H9 (cell line): ENCODE data around the gene LCNL1. TPM values are rescaled to one million over a fixed set of nuclear protein-coding genes. Genes with fewer than 3 reads are reported as not detected.

Experiments
- DNase-seq: peaks from one replicate; pipeline ENCODE4 v3.0.0-alpha.2; 2017
- H2AFZ ChIP-seq: one replicate; pipeline ENCODE4 v1.6.1; 2013; ENCODE audit warnings: mild to moderate bottlenecking, low read length, control low read depth, moderate library complexity
- H2AK5ac ChIP-seq: 2 replicates; pipeline ENCODE4 v1.6.1; 2013; ENCODE audit warnings: low read length, control low read depth, mixed read lengths; ENCODE audit not compliant: insufficient read length
- H2BK120ac ChIP-seq: one replicate; pipeline ENCODE4 v1.6.1; 2013; ENCODE audit warnings: low read depth, mild to moderate bottlenecking, low read length, control low read depth, inconsistent platforms; ENCODE audit not compliant: poor library complexity, severe bottlenecking
- H2BK12ac ChIP-seq: 2 replicates; pipeline ENCODE4 v1.6.1; 2013; ENCODE audit warnings: low read length, control low read depth, mixed read lengths, low read depth; ENCODE audit not compliant: insufficient read length
- H2BK15ac ChIP-seq: 2 replicates; pipeline ENCODE4 v1.6.1; 2013; ENCODE audit warnings: low read depth, low read length, control low read depth
- H2BK20ac ChIP-seq: one replicate; pipeline ENCODE4 v1.6.1; 2013; ENCODE audit warnings: low read depth, mild to moderate bottlenecking, low read length, control low read depth, inconsistent platforms; ENCODE audit not compliant: poor library complexity, severe bottlenecking
- H2BK5ac ChIP-seq: 2 replicates; pipeline ENCODE4 v1.6.1; 2013; ENCODE audit warnings: low read length, control low read depth, mixed read lengths; ENCODE audit not compliant: insufficient read length
- H3K14ac ChIP-seq: 2 replicates; pipeline ENCODE4 v1.6.1; 2013; ENCODE audit warnings: low read length, control low read depth; ENCODE audit not compliant: insufficient read depth
- H3K18ac ChIP-seq: 2 replicates; pipeline ENCODE4 v1.6.1; 2013; ENCODE audit warnings: low read depth, mild to moderate bottlenecking, mixed read lengths, low read length, control low read depth; ENCODE audit not compliant: insufficient read length
- H3K23ac ChIP-seq: 2 replicates; pipeline ENCODE4 v1.6.1; 2013; ENCODE audit warnings: low read length, control low read depth, mixed read lengths, low read depth; ENCODE audit not compliant: insufficient read length
- H3K23me2 ChIP-seq: 2 replicates; pipeline ENCODE4 v1.6.1; 2013; ENCODE audit warnings: low read depth, mild to moderate bottlenecking, mixed read lengths, low read length, control low read depth; ENCODE audit not compliant: insufficient read length, poor library complexity, severe bottlenecking
- H3K27ac ChIP-seq: 2 replicates; pipeline ENCODE4 v1.5.1; 2013; ENCODE audit warnings: low read length, control low read depth, mixed read lengths, low read depth; ENCODE audit not compliant: insufficient read length
- H3K27me3 ChIP-seq: 2 replicates; pipeline ENCODE4 v1.6.1; 2013; ENCODE audit warnings: low read length, control low read depth, inconsistent platforms; ENCODE audit not compliant: insufficient read depth
- H3K4ac ChIP-seq: 2 replicates; pipeline ENCODE4 v1.6.1; 2013; ENCODE audit warnings: low read depth, mild to moderate bottlenecking, control low read depth, inconsistent platforms, low read length, moderate library complexity
- H3K4me1 ChIP-seq: 2 replicates; pipeline ENCODE4 v1.6.1; 2013; ENCODE audit warnings: low read length, control low read depth, inconsistent platforms; ENCODE audit not compliant: insufficient read depth
- H3K4me2 ChIP-seq: 2 replicates; pipeline ENCODE4 v1.6.1; 2013; ENCODE audit warnings: low read length, control low read depth, mixed read lengths; ENCODE audit not compliant: insufficient read length, insufficient read depth
- H3K56ac ChIP-seq: 2 replicates; pipeline ENCODE4 v1.6.1; 2013; ENCODE audit warnings: low read depth, mild to moderate bottlenecking, mixed read lengths, low read length, control low read depth; ENCODE audit not compliant: insufficient read length
- H3K79me1 ChIP-seq: 2 replicates; pipeline ENCODE4 v1.6.1; 2013; ENCODE audit warnings: low read depth, mild to moderate bottlenecking, moderate library complexity, low read length, control low read depth, inconsistent platforms; ENCODE audit not compliant: insufficient read depth, poor library complexity, severe bottlenecking
- H3K79me2 ChIP-seq: 2 replicates; pipeline ENCODE4 v1.6.1; 2013; ENCODE audit warnings: low read length, control low read depth, inconsistent platforms; ENCODE audit not compliant: insufficient read depth
- H3K9ac ChIP-seq: 2 replicates; pipeline ENCODE4 v1.6.1; 2013; ENCODE audit warnings: low read length, control low read depth, mixed read lengths; ENCODE audit not compliant: insufficient read length; ENCODE audit errors: extremely low read depth
- H3K9me3 ChIP-seq: one replicate; pipeline ENCODE4 v1.6.1; 2013; ENCODE audit warnings: low read depth, low read length, inconsistent platforms; ENCODE audit not compliant: control insufficient read depth
- H3T11ph ChIP-seq: one replicate; pipeline ENCODE4 v1.6.1; 2013; ENCODE audit warnings: mild to moderate bottlenecking, low read length, control low read depth, inconsistent platforms
- H4K20me1 ChIP-seq: one replicate; pipeline ENCODE4 v1.6.1; 2013; ENCODE audit not compliant: control insufficient read depth, insufficient read length, insufficient read depth
- H4K5ac ChIP-seq: 2 replicates; pipeline ENCODE4 v1.6.1; 2013; ENCODE audit warnings: low read depth, mild to moderate bottlenecking, mixed read lengths, low read length, control low read depth; ENCODE audit not compliant: insufficient read length
- H4K8ac ChIP-seq: replicated peaks from 2 replicates; pipeline ENCODE4 v1.6.1; 2013; ENCODE audit warnings: low read length, control low read depth, mixed read lengths, low read depth; ENCODE audit not compliant: insufficient read length
- H4K91ac ChIP-seq: 2 replicates; pipeline ENCODE4 v1.6.1; 2013; ENCODE audit warnings: low read depth, mild to moderate bottlenecking, moderate library complexity, mixed read lengths, low read length, control low read depth; ENCODE audit not compliant: insufficient read length
- H3K27ac Mint-ChIP-seq, 3 experiments: 2 replicates in 2 of 3; 3 replicates in 1 of 3; pipeline ENCODE4 v1.8.0; 2020 to 2021; ENCODE audit warnings: mixed read lengths in 3 of 3, mild to moderate bottlenecking in 1 of 3, moderate library complexity in 1 of 3
- H3K27me3 Mint-ChIP-seq: 2 replicates; pipeline ENCODE4 v1.8.0; 2021; ENCODE audit warnings: low read depth, mild to moderate bottlenecking, moderate library complexity, mixed read lengths
- H3K36me3 Mint-ChIP-seq, 3 experiments: 2 replicates in 2 of 3; 3 replicates in 1 of 3; pipeline ENCODE4 v1.8.0; 2020 to 2021; ENCODE audit warnings: low read depth in 3 of 3, mixed read lengths in 3 of 3; ENCODE audit not compliant: insufficient read depth in 1 of 3
- H3K4me1 Mint-ChIP-seq, 2 experiments: 2 replicates each; pipeline ENCODE4 v1.8.0; 2020; ENCODE audit warnings: mixed read lengths in 2 of 2
- H3K4me3 Mint-ChIP-seq, 2 experiments: 2 replicates in 1 of 2; 3 replicates in 1 of 2; pipeline ENCODE4 v1.8.0; 2020 to 2021; ENCODE audit warnings: mild to moderate bottlenecking in 2 of 2, mixed read lengths in 2 of 2, moderate library complexity in 1 of 2
- H3K9me3 Mint-ChIP-seq, 2 experiments: 2 replicates in 1 of 2; 3 replicates in 1 of 2; pipeline ENCODE4 v1.8.0; 2020; ENCODE audit warnings: mild to moderate bottlenecking in 2 of 2, mixed read lengths in 2 of 2, moderate library complexity in 1 of 2
- WGBS: extraction: QIAGEN DNeasy Blood & Tissue Kit; methylation state at CpG from one replicate; pipeline ENCODE4 v1.1.7; 2013; ENCODE audit warnings: missing lambda C conversion rate, low lambda C conversion rate, mixed read lengths; ENCODE audit not compliant: insufficient read length; ENCODE audit errors: extremely low coverage; 5-methylcytosine and 5-hydroxymethylcytosine counted together
- total RNA-seq: library from RNA; stranded (reverse); gene quantifications from 2 replicates; pipeline ENCODE4 v1.2.1, GENCODE V29; 2021
- TF ChIP-seq, protein P1 (sequence below): fragments of 200-600 bp; sonication (generic); conservative IDR thresholded peaks from 3 replicates; pipeline ENCODE4 v1.8.0; 2021; ENCODE audit warnings: antibody characterized with exemption, mild to moderate bottlenecking

LCNL1 gene
- total RNA-seq, 1 experiment from 2014 or later = 0.20 TPM

GRCh38 chr9:137007816-137008270 lies 25.1 kb downstream of the LCNL1 start:
- H3K4me1 Mint-ChIP-seq = no peaks in the 10 kb centered on the region
- H3K4me3 Mint-ChIP-seq = no peak overlapping the region
- no peak overlapping the region for H3K23ac ChIP-seq
- H3K27me3 ChIP-seq = no peaks in the 10 kb centered on the region
- no peak overlapping the region for H3K9ac ChIP-seq
- TF ChIP-seq, protein P1, sequence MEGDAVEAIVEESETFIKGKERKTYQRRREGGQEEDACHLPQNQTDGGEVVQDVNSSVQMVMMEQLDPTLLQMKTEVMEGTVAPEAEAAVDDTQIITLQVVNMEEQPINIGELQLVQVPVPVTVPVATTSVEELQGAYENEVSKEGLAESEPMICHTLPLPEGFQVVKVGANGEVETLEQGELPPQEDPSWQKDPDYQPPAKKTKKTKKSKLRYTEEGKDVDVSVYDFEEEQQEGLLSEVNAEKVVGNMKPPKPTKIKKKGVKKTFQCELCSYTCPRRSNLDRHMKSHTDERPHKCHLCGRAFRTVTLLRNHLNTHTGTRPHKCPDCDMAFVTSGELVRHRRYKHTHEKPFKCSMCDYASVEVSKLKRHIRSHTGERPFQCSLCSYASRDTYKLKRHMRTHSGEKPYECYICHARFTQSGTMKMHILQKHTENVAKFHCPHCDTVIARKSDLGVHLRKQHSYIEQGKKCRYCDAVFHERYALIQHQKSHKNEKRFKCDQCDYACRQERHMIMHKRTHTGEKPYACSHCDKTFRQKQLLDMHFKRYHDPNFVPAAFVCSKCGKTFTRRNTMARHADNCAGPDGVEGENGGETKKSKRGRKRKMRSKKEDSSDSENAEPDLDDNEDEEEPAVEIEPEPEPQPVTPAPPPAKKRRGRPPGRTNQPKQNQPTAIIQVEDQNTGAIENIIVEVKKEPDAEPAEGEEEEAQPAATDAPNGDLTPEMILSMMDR = no peak
- H4K8ac ChIP-seq = no peak overlapping the region
- no peak overlapping the region for H3K56ac ChIP-seq
- H4K5ac ChIP-seq = no peak overlapping the region
- no CpG with 5 or more reads among the region's 13 CpGs for WGBS
- H3K36me3 Mint-ChIP-seq = peaks cover 5 to 6% (median 5%) of the 10 kb centered on the region in 3 experiments; a peak in 5 of 7 replicates
- H2BK12ac ChIP-seq = no peak overlapping the region
- no peak overlapping the region for H3K18ac ChIP-seq
- H4K20me1 ChIP-seq = peaks cover 2% of the 10 kb centered on the region
- no peaks in the 10 kb centered on the region for H3K79me2 ChIP-seq
- H3K4me1 ChIP-seq = no peaks in the 10 kb centered on the region
- H3T11ph ChIP-seq = no peak overlapping the region
- no peak overlapping the region for H3K4ac ChIP-seq
- H3K14ac ChIP-seq = no peak overlapping the region
- H3K23me2 ChIP-seq = no peaks in the 10 kb centered on the region
- no peak overlapping the region for H2BK120ac ChIP-seq
- no peak overlapping the region for H2BK15ac ChIP-seq
- H3K4me2 ChIP-seq = no peak overlapping the region
- no peak overlapping the region for H2BK5ac ChIP-seq
- no peak for DNase-seq
- no peak overlapping the region for H3K27ac Mint-ChIP-seq
- no peak overlapping the region for H4K91ac ChIP-seq
- no peaks in the 10 kb centered on the region for H3K9me3 ChIP-seq
- H3K9me3 Mint-ChIP-seq = peaks cover 16 to 19% of the 10 kb centered on the region in 2 experiments
- peaks cover 8% of the 10 kb centered on the region for H3K27me3 Mint-ChIP-seq
- no peaks in the 10 kb centered on the region for H3K79me1 ChIP-seq
- H2BK20ac ChIP-seq = no peak overlapping the region
- H2AFZ ChIP-seq = no peak overlapping the region
- no peak overlapping the region for H3K27ac ChIP-seq
- H2AK5ac ChIP-seq = no peak overlapping the region
